ENCODE measurements around the gene ZNF804A.

GRCh38 chr2:184830531-184830930 is 232.2 kb downstream of the ZNF804A start:
- TF ChIP-seq, protein P1, sequence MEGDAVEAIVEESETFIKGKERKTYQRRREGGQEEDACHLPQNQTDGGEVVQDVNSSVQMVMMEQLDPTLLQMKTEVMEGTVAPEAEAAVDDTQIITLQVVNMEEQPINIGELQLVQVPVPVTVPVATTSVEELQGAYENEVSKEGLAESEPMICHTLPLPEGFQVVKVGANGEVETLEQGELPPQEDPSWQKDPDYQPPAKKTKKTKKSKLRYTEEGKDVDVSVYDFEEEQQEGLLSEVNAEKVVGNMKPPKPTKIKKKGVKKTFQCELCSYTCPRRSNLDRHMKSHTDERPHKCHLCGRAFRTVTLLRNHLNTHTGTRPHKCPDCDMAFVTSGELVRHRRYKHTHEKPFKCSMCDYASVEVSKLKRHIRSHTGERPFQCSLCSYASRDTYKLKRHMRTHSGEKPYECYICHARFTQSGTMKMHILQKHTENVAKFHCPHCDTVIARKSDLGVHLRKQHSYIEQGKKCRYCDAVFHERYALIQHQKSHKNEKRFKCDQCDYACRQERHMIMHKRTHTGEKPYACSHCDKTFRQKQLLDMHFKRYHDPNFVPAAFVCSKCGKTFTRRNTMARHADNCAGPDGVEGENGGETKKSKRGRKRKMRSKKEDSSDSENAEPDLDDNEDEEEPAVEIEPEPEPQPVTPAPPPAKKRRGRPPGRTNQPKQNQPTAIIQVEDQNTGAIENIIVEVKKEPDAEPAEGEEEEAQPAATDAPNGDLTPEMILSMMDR (IDR thresholded peaks at IDR 0.05; ENCODE audit: low read depth, low read length, missing input control), result no peak
- TF ChIP-seq RAD21 (IDR thresholded peaks at IDR 0.05) (no peak), SP1 (IDR thresholded peaks at IDR 0.05) (no peak), TAF1 (conservative IDR thresholded peaks at IDR 0.05) (no peak), GABPA (IDR thresholded peaks at IDR 0.05 in 1 of 2, conservative IDR thresholded peaks at IDR 0.05 in 1 of 2) (no peak), YY1 (IDR thresholded peaks at IDR 0.05) (no peak), REST (IDR thresholded peaks at IDR 0.05) (no peak), HNF4A (conservative IDR thresholded peaks at IDR 0.05) (no peak), FOXA1 (IDR thresholded peaks at IDR 0.05) (no peak), RXRA (IDR thresholded peaks at IDR 0.05) (no peak), JUND (IDR thresholded peaks at IDR 0.05) (no peak)
- TF ChIP-seq, protein P2, sequence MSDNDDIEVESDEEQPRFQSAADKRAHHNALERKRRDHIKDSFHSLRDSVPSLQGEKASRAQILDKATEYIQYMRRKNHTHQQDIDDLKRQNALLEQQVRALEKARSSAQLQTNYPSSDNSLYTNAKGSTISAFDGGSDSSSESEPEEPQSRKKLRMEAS (IDR thresholded peaks at IDR 0.05), result no peak
- TF ChIP-seq, protein P3, sequence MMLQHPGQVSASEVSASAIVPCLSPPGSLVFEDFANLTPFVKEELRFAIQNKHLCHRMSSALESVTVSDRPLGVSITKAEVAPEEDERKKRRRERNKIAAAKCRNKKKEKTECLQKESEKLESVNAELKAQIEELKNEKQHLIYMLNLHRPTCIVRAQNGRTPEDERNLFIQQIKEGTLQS (IDR thresholded peaks at IDR 0.05), result no peak

Measured in liver (tissue), 3 donors.